ENCODE measurements around the gene OSBPL10. TPM values are rescaled to one million over a fixed set of nuclear protein-coding genes. Genes with fewer than 3 reads are reported as not detected.

Gene OSBPL10
- total RNA-seq, 1 donor from 2014 or later: 18.8 TPM

DNA sequence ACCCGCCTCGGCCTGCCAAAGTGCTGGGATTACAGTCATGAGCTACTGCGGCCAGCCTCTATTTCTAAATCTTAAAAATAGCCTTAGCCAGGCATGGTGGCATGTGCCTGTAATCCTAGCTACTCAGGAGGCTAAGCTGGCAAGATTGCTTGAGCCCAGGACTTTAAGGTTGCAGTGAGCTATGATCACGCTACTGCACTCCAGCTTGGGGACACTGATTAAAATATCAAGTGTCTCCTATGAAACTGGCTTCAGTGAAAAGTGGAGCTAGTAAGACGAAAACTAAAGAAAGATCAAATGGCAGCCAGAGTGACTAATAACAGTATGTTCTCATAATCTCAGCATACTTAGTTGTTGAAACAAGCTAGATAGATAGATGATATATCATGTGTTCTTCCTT, 335.8 kb downstream of the OSBPL10 start:
- no peak for TF ChIP-seq CTCF (IDR thresholded peaks at IDR 0.05)
- Histone ChIP-seq H3K9me3 (peaks cover 15% of the 10 kb centered on the region), H3K4me1 (no peaks in the 10 kb centered on the region), H3K36me3 (peaks cover 10% of the 10 kb centered on the region), H3K27me3 (ENCODE audit: low read depth) (no peaks in the 10 kb centered on the region), H3K4me3 (no peak overlapping the region), H3K27ac (no peak overlapping the region)
- ATAC-seq: no peak
- intact Hi-C loops (cut with DNase I): no loop called here
- no peak for DNase-seq

DNA sequence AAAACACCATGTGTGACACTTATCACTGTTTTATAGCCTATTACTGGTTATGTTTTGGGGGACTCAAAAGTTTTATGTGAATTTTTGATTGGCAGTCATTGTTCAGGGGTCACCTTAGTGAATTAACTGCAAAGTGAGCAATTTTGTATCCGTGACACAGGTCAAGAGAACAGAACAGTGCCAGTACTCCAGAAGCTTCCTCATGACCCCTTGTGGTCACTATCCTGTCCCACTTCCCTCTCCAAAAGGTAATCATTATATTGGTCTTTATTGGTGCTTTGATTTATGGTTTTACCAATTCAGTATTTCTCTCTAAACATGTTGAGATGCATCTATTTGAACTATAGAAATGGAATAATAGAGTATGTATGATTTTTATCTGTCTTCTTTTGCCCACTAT, 341.2 kb downstream of the OSBPL10 start:
- H3K4me3 ChIP-seq: no peak overlapping the region
- no peak for TF ChIP-seq CTCF (IDR thresholded peaks at IDR 0.05)
- intact Hi-C loops (cut with DNase I): no loop called here
- ATAC-seq: no peak
- H3K4me1 ChIP-seq: no peaks in the 10 kb centered on the region
- no peaks in the 10 kb centered on the region for H3K9me3 ChIP-seq
- no peak for DNase-seq
- H3K27ac ChIP-seq: no peak overlapping the region
- H3K27me3 ChIP-seq (ENCODE audit: low read depth): no peaks in the 10 kb centered on the region
- peaks cover 13% of the 10 kb centered on the region for H3K36me3 ChIP-seq

DNA sequence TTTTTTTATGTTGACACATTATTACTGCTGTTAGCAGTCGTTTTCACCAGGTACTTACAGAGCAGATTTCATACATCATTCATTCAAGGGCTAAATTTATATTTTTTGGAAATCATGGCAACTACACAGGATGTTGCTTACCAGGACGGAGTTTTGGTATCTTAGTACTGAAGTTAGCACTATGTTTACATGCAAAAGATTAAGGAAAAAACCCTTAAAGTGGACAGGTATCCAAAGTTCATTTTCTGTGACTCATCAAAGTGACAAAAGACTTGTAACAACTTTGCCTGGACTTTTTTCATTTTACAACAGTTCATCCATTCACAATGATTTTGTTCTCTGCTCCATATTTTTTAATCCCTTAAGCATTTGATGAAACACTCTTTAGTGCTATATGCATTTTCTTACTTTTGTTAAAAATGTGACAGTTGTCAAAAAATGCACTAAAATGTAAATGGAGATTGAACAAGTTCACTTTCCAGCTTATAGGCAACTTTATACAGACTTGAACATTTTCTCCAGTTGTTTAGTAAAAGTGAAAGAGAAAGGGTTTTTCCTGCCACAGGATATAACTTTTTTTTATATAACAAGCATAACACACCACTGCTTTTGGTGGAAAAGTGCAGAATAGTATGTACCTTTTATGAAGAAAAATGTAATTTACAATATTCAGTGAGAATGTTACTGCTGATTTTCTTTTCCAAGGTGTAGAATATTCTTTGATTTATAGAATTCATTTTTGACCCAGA, 344.2 kb downstream of the OSBPL10 start:
- no peak for DNase-seq
- Histone ChIP-seq H3K9me3 (no peaks in the 10 kb centered on the region), H3K36me3 (peaks cover 29% of the 10 kb centered on the region), H3K27ac (no peak overlapping the region), H3K27me3 (ENCODE audit: low read depth) (no peaks in the 10 kb centered on the region), H3K4me3 (no peak overlapping the region), H3K4me1 (no peaks in the 10 kb centered on the region)
- intact Hi-C loops (cut with DNase I): no loop called here
- no peak for TF ChIP-seq CTCF (IDR thresholded peaks at IDR 0.05)
- no peak for ATAC-seq

DNA sequence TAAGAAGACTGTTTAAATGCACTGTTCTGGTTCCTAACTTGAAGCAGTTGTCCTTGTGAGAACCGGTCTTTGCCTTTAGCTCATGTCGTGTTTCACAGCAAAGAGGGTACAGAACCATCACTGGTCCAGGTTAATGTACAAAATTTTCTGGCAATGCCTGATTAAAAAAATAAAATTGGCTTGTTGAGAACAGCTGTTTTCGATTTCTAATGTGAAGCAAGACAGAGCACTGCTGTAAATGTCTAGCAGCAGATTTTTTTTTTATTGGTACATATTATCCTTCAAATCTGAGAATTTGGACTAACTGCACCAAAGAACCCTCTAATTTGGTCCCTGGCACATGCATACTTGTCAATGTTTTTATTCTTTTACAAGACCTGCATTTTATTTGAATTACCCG, 345.0 kb downstream of the OSBPL10 start:
- H3K36me3 ChIP-seq: peaks cover 37% of the 10 kb centered on the region
- no peaks in the 10 kb centered on the region for H3K27me3 ChIP-seq (ENCODE audit: low read depth)
- H3K9me3 ChIP-seq: no peaks in the 10 kb centered on the region
- no peak for ATAC-seq
- H3K4me3 ChIP-seq: no peak overlapping the region
- intact Hi-C loops (cut with DNase I): no loop called here
- DNase-seq: no peak
- no peak for TF ChIP-seq CTCF (IDR thresholded peaks at IDR 0.05)
- no peak overlapping the region for H3K27ac ChIP-seq
- no peaks in the 10 kb centered on the region for H3K4me1 ChIP-seq

GRCh38 chr3:31635545-31635944, 345.5 kb downstream of the OSBPL10 start:
- Histone ChIP-seq H3K4me3 (no peak overlapping the region), H3K36me3 (peaks cover 42% of the 10 kb centered on the region), H3K27ac (no peak overlapping the region), H3K27me3 (ENCODE audit: low read depth) (no peaks in the 10 kb centered on the region), H3K4me1 (no peaks in the 10 kb centered on the region), H3K9me3 (no peaks in the 10 kb centered on the region)
- no peak for TF ChIP-seq CTCF (IDR thresholded peaks at IDR 0.05)
- ATAC-seq (no peak), DNase-seq (no peak)
- intact Hi-C loops (cut with DNase I): no loop called here

All from lower lobe of right lung (tissue), 2 donors.